Activated naive CD4-positive, alpha-beta T cell (primary cell): ENCODE data around the gene KCNA1.

Source experiments
- DNase-seq, 4 experiments: peaks; one replicate each; lab custom pipeline; 2025; lab: John Stamatoyannopoulos, UW

KCNA1 gene

GRCh38 chr12:4960547-4960946 is 50.8 kb downstream of the KCNA1 start:
- no peak for DNase-seq

GRCh38 chr12:4961311-4961710 is 51.6 kb downstream of the KCNA1 start:
- no peak for DNase-seq

- DNase-seq: no peak
These were observed 53.1 kb downstream of the KCNA1 start for GRCh38 chr12:4962539-4963486.
